Esophagus mucosa (tissue), 1 donor: ENCODE data around the gene TULP3. TPM values are rescaled to one million over a fixed set of nuclear protein-coding genes. Genes with fewer than 3 reads are reported as not detected.
"Not testable (repeated sequence)": the region's sequence is repeated elsewhere in the genome, so short reads cannot be mapped to it uniquely, and the experiment has no call there.

Experiments used
- ATAC-seq: fragments of 200-7000 bp; cut with Tn5 transposase; one replicate; pipeline ENCODE4 v1.9.1; 2020
- total RNA-seq: library from RNA; stranded (reverse); gene quantifications from one replicate; pipeline ENCODE4 v1.2.4, GENCODE V29; 2023
- donor health status: DM: yes; HTN: yes; CAD: no.

Gene TULP3, protein sequence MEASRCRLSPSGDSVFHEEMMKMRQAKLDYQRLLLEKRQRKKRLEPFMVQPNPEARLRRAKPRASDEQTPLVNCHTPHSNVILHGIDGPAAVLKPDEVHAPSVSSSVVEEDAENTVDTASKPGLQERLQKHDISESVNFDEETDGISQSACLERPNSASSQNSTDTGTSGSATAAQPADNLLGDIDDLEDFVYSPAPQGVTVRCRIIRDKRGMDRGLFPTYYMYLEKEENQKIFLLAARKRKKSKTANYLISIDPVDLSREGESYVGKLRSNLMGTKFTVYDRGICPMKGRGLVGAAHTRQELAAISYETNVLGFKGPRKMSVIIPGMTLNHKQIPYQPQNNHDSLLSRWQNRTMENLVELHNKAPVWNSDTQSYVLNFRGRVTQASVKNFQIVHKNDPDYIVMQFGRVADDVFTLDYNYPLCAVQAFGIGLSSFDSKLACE
- total RNA-seq: 15.8 TPM

- peak; percentile 99 for ATAC-seq
Observed at GRCh38 chr12:2890388-2891239, at the start of gene TULP3. Gene TULP3, plus strand, starts transcription at chr12:2890891. Its CDS starts 57 bp downstream, at chr12:2890948.

- no peak for ATAC-seq
Observed at GRCh38 chr12:2841056-2841650, 49.5 kb upstream of the TULP3 start.

DNA sequence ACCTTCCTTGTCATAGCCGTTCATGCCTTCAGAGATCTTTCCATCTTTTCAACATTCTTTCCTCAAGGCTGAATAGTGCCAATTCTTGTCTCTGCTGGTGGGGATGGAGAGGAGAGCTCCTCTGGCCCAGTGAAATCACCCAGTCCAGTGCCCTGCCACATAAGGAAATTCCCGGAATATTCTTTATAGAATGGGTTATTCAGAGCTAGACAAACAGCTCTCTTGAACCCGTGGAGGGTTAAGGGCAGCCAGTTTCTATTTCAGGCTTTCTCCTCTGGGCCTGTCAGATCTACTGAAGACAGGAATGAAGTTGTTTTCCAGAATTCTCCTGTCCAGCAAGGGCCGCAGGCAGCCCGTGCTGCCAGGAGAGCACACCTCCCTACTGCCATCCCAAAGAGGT lies 47.7 kb upstream of the TULP3 start:
- ATAC-seq: no peak

DNA sequence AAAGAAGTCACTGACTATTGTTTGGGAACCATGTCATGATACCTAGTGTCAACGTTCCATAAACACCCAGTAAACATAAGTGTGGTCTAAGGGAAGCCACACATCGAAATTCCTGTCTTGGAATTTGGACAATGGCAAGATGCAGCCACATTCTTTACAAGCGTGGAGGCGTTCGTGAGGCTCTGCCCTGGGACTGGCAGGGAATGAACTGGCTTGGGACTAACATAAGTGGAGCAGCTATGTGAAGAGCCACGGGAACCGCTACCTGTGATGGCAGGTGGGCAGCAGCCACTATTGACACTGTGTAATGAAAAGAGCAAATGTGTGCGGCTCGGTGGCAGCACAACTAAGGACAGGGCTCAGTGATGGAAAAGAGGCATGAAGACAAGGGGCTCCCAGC lies 45.9 kb upstream of the TULP3 start:
- ATAC-seq: no peak

- no peak for ATAC-seq
Observed at GRCh38 chr12:2845280-2845679, 45.4 kb upstream of the TULP3 start.

- ATAC-seq: no peak
Observed at GRCh38 chr12:2851931-2852330, 38.8 kb upstream of the TULP3 start.

GRCh38 chr12:2853626-2854025 lies 37.1 kb upstream of the TULP3 start:
- peak; percentile 75 for ATAC-seq

DNA sequence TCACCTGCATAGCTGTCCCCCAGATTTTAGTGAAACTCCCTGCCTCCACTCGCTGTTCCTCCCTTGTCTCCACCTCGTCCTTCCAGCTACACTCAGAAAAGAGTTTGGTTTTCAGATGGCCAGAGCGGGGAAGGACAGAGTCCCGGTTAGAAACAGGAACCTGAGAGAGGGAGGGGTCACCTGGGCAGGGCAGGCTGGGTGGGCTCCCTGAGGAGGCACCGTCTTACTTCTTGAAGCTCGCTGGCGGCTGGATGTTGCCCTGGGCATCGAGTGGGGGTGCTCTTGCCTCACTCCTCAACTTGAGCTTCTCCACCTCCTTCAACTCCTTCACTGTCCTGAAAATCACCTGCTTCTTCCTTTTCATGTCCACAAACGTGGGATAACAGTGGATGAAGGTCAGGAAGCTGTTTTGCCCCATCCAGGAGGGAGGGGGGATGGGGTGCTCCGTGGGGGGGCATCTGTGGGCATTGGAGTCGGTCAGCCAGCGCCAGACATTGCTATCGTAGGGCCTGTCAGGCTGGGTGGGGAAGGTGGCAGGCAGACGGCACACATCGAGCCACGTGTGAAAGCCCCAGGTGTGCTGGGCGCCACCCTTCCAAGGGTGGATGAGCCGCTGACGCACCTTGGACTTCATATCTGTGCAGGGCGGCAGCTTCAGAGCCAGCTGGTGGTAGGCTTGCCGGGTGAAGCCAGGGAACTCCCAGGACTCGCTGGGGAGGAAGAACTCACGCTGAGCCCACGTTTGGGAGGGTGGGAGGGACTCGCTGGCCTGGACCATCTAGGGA lies 35.8 kb upstream of the TULP3 start:
- no peak for ATAC-seq

DNA sequence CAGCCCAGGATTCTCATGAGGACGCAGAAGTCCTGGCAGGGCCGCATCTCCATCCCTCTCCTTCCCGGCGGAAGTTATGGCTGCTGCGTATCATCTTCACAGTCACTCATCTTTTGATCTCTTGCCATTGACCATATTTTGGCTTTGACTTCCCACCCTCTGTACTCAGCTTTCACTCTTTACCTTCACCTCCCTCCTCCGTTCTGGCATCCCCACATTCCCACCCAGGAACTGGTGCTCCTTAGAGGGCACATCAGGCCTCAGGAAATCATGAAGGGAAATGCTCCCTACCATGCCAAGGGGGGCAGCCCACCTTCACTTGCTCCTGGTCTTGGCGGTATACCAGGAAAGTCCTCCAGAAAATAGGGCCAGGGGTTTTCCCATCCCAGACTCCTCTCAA lies 35.1 kb upstream of the TULP3 start:
- ATAC-seq: no peak

DNA sequence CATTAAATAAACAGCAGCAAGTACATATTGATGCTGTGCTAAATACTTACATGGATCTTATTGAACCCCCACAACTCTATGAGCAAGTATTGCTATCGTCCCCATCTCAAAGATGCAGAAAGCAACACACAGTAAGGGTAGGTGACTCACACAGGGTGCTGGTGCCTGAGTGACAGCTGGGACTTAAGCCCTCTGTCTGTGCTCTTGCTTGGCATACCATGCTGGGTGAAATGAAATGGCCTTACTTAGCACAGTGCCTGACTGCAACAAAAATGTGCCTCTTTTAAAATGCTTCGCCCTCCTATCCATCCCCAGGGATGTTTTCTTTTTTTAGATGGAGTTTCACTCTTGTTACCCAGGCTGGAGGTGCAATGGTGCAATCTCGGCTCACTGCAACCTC lies 34.6 kb upstream of the TULP3 start:
- ATAC-seq: peak; percentile 24

- ATAC-seq: no peak
Observed at GRCh38 chr12:2857021-2857431, 33.7 kb upstream of the TULP3 start, which contains the start of gene TEX52. Gene TEX52, minus strand, starts transcription at chr12:2857039. Its CDS starts 13 bp downstream, at chr12:2857026.

DNA sequence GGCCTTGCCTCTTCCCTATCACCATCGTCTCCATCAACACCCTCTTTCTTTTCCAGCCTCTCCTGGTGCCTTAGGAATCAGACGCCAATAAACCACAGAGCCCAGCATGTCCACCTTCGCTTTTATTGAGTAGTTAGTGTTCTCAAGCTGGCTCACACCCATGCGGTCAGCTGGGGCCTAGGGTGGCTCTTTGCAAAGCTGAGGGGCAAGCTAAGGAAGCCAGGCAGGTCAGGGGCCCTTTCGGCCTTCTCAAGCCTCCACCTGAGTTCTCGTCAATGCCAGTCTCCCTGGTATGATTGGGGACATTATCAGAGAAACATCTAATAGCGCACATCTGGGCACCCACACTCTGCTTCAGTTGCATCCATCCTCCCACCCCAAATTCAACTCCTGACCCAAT lies 33.1 kb upstream of the TULP3 start:
- no peak for ATAC-seq

- ATAC-seq: no peak
Observed at GRCh38 chr12:2858334-2858733, 32.4 kb upstream of the TULP3 start.

GRCh38 chr12:2858944-2859421 lies 31.7 kb upstream of the TULP3 start:
- no peak for ATAC-seq

DNA sequence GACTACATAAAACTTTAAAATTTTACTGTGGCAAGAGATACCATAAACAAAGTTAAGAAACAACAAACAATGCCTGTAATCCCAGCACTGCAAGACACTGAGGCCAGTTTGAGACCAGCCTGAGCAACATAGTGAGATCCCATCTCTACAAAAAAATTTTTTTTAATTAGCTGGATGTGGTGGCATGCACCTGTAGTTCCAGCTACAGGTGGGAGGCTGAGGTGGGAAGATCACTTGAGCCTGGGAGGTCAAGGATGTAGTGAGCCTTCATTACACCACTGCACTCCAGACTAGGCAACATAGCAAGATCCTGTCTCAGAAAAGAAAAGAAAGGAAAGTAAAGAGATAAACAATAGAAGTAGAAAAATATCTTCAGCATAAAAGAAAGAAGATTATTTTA lies 30.5 kb upstream of the TULP3 start:
- no peak for ATAC-seq

- ATAC-seq: no peak
Observed at GRCh38 chr12:2862876-2863275, 27.8 kb upstream of the TULP3 start.

DNA sequence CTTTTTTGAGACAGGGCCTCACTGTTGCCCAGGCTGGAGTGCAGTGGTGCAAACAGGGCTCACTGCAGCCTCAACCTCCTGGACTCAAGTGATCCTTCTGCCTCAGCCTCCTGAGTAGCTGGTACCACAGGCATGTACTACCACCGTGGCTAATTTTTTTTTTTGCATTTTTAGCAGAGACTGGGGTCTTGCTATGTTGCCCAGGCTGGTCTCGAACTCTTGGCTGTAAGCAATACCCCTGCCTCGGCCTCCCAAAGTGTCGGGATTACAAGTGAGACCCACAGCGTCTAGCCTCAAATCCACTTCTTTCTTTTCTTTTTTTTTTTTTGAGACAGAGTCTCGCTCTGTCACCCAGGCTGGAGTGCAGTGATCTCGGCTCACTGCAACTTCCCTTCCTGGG lies 27.3 kb upstream of the TULP3 start:
- ATAC-seq: not testable (repeated sequence)

- ATAC-seq: no peak
Observed at GRCh38 chr12:2864198-2864597, 26.5 kb upstream of the TULP3 start.

DNA sequence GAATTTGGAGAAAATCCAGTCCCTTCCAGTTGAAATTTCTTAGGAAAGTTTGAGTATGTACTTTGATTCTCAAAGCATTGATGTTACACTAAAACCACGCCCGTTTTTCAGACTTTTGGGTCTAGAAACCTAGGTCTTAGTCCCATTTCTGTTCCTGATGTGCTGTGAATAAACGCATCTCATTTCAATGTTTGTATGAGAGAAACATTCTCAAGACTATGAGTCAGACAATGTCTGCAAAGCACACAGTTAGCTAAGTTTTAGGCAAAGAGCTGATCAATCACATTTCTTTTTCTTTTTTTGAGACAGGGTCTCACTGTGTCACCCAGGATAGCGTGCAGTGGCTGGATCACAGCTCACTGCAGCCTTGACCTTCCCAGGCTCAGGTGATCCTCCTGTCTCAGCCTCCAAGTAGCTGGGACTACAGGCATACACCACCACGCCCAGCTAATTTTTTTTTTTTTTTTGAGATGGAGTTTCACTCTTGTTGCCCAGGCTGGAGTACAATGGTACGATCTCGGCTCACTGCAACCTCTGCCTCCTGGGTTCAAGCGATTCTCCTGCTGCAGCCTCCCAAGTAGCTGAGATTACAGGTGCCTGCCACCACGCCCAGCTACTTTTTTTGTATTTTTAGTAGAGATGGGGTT lies 21.6 kb upstream of the TULP3 start:
- ATAC-seq: not testable (repeated sequence)

DNA sequence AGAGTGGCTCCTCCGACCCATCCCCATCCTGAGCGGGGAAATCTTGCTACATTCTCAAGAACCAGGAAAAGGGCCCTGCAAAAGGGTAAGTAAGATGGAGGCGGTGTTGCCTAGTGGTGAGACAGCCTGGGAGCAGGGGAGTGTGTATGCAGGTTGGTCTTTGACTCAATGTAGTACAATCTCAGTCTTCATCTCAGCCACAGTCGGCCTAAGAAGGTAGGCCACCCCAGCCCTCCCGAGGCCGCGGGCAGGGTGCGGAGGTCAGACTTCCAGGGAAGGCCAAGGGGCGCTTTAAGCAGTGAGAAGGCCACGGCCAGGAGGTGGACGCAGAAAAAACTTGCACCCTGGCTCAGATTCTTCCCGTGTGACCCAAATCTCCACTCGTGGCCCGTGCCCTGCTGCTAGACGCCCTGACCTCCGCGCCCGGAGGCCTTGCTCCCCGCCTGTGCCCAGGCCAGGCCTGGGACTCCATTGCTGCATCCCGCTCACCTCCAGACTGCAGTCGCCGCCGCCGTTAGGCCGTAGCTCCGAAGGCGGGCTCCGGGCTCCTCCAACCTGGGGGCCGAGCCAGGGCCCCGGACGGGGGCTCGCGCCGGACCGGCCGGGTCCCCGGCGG lies 14.2 kb upstream of the TULP3 start:
- peak; percentile 59 for ATAC-seq
